GM10266 (cell line): Measurements from ENCODE around the gene OAS2.

Source experiments
- DNase-seq: peaks from one replicate; pipeline ENCODE4 v3.0.0; 2012; ENCODE audit errors: extremely low spot score
- TF ChIP-seq, protein P1 (sequence below): IDR thresholded peaks from 2 replicates; pipeline ENCODE4 v1.5.1; 2012; ENCODE audit warnings: mild to moderate bottlenecking, low read depth; ENCODE audit not compliant: control insufficient read depth, insufficient read depth; ENCODE audit errors: missing control alignments

The OAS2 gene, protein sequence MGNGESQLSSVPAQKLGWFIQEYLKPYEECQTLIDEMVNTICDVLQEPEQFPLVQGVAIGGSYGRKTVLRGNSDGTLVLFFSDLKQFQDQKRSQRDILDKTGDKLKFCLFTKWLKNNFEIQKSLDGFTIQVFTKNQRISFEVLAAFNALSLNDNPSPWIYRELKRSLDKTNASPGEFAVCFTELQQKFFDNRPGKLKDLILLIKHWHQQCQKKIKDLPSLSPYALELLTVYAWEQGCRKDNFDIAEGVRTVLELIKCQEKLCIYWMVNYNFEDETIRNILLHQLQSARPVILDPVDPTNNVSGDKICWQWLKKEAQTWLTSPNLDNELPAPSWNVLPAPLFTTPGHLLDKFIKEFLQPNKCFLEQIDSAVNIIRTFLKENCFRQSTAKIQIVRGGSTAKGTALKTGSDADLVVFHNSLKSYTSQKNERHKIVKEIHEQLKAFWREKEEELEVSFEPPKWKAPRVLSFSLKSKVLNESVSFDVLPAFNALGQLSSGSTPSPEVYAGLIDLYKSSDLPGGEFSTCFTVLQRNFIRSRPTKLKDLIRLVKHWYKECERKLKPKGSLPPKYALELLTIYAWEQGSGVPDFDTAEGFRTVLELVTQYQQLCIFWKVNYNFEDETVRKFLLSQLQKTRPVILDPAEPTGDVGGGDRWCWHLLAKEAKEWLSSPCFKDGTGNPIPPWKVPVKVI

DNA sequence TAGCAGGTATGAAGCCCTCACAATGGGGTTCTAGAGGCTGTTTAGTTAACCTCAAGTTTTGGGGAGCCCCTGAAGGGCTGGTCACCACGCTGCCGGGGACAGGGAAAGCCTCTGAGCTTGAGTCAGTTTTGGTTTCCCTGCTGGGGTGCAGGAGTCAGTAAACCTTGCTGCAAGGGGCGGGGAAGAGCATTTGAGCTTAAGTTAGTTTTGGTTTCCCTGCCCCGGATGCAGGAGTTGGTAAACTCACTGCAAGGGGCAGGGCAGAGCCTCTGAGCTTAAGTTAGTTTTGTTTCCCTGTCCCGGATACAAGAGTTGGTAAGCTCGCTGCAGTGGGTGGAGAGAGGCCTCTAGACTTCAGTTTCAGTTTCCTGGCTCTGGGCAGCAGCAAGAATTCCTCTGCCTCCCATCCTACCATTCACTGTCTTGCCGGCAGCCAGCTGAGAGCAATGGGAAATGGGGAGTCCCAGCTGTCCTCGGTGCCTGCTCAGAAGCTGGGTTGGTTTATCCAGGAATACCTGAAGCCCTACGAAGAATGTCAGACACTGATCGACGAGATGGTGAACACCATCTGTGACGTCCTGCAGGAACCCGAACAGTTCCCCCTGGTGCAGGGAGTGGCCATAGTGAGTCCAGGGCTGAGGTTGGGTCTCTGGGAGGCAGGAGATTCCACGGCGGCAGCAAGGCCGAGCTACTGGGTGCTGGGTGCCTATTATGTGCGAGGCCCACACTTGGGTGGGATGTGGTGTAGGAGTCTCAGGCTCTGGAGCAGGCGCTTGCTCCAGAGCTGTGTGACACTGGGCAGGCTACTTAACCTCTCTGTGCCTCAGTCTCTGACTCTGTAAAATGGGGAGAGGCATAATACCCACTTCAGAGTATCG, at the start of gene OAS2:
OAS2 (plus strand) TSS at position 357 of the 878 bp plus-strand sequence; CDS start at position 447, 90 bp downstream.
- TF ChIP-seq, protein P1, sequence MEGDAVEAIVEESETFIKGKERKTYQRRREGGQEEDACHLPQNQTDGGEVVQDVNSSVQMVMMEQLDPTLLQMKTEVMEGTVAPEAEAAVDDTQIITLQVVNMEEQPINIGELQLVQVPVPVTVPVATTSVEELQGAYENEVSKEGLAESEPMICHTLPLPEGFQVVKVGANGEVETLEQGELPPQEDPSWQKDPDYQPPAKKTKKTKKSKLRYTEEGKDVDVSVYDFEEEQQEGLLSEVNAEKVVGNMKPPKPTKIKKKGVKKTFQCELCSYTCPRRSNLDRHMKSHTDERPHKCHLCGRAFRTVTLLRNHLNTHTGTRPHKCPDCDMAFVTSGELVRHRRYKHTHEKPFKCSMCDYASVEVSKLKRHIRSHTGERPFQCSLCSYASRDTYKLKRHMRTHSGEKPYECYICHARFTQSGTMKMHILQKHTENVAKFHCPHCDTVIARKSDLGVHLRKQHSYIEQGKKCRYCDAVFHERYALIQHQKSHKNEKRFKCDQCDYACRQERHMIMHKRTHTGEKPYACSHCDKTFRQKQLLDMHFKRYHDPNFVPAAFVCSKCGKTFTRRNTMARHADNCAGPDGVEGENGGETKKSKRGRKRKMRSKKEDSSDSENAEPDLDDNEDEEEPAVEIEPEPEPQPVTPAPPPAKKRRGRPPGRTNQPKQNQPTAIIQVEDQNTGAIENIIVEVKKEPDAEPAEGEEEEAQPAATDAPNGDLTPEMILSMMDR: no peak
- DNase-seq: peak; percentile 86

DNA sequence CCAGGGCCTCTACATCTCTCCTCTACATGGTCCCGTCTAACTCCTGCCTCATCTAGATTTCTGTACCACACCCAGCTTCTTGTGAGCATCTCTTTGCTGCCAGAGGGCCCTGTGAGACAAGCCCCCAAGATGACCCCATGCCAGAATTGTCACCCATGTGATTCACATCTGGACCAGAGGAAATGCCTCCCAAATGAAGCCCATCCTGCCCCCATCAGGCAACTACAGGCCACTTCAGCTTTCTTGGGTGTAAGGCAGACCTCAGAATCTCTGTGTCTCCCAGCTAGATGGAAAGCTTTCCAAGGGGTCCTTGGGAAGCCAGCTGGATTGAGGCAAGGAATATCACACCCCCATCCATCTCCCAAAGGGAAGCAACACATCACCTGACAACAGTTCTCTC, 49.3 kb upstream of the OAS2 start:
- TF ChIP-seq, protein P1: no peak

DNA sequence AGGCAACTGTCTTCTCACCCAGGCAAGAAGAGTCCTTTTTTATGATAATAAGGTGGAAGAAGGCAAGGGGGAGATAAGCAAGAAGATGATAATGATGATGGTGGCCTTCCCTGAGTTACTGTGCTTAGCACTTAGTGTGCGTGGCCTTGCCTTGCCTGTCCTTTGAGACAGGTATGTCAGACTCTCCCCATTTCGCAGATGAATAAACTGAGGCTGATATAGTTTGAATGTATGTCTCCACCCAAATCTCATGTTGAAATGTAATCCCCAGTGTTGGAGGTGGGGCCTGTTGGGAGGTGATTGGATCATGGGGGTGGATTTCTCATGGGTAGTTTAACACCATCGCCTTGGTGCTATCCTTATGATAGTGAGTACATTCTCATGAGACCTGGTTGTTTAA, 48.6 kb upstream of the OAS2 start:
- DNase-seq: no peak
- TF ChIP-seq, protein P1: no peak

More for the DNA sequence above, 49.3 kb upstream of the OAS2 start:
- no peak for DNase-seq

DNA sequence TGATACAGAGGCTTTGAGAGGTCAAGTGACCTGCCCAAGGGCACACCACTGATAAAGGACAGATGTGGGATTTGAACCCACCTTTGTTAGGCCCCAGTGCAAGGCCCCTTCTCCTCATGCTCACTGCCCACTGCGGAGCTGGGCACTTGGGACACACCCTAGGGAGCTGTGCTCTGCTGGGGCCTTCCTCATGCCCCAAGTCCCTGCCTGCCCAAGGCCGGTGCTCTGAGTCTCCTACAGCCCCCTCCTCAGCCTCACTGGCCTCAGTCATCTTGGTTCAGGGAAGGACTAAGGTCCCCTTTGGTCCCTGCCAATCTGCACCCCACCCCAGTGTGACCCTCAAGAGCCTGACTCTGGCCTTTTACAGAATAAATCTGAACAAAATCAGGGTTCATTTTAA, 48.0 kb upstream of the OAS2 start:
- TF ChIP-seq, protein P1: no peak
- DNase-seq: no peak

DNA sequence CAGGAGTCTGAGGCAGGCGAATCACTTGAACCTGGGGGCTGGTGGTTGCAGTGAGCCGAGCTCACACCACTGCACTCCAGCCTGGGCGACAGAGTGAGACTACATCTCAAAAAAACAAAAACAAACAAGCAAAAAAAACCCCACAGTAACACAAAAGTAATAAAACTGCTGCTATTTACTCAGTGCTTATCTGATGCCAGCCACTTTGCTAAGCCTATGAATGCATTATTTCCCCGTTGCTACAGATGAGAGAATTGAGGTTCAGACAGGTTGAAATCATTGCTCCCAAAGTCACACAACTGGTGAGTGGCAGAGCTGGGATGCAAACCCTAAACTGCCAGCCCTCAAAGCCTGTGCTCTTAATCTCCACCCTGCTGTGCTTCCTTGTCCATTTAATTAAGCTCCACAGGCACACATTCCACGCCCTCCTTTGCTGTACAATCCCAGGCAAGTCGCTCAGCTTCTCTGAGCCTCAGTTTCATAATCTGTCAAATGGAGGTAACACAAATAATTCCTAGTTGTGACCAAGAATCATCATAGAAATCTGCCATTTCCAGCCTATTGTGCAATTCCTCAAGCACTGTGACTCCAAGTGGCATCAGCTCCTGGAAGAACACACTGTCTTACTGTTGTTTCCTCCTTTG, 45.7 kb upstream of the OAS2 start:
- TF ChIP-seq, protein P1: no peak
- DNase-seq: no peak

DNA sequence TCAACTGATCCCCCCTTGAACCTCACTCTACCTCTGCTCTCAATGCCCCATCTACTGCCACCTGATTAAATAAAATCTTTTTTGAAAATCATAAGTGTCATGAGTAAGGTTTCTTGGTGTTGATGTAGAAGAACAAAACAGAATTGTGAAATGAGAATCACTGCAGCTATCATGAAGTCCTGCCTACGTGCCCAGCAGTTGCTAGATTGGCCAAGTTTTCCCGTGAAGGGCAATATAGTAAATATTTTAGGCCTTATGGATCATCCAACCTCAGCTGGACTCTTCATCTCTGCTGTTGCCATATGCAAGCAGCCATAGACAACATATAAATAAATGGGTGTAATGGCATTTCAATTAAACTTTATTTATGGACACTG, 45.2 kb upstream of the OAS2 start:
- TF ChIP-seq, protein P1: no peak
- no peak for DNase-seq
